Kidney epithelial cell (primary cell): Measurements from ENCODE around the gene MEOX1. TPM values are rescaled to one million over a fixed set of nuclear protein-coding genes. Genes with fewer than 3 reads are reported as not detected.

Experiments used
- DNase-seq: peaks from one replicate; pipeline ENCODE4 v3.0.0-alpha.2; 2010; ENCODE audit warnings: low read depth
- H3K27me3 ChIP-seq: 2 replicates; pipeline ENCODE4 v1.6.0; 2011; ENCODE audit warnings: low read length; ENCODE audit not compliant: control insufficient read depth, insufficient read depth
- H3K36me3 ChIP-seq: 2 replicates; pipeline ENCODE4 v1.5.1; 2011; ENCODE audit warnings: low read length; ENCODE audit not compliant: control insufficient read depth, insufficient read depth
- H3K4me3 ChIP-seq: 2 replicates; pipeline ENCODE4 v1.5.1; 2011; ENCODE audit warnings: low read depth, mild to moderate bottlenecking, control low read depth, low read length
- total RNA-seq: library from RNA; depleted of rRNA; stranded (reverse); fragments of >200 nt; gene quantifications from 2 replicates; pipeline ENCODE4 v1.2.3, GENCODE V29; 2015
- TF ChIP-seq, protein P1 (sequence below): IDR thresholded peaks from 2 replicates; pipeline ENCODE4 v1.5.1; 2011; ENCODE audit warnings: mild to moderate bottlenecking, moderate library complexity, low read length, control low read depth, inconsistent platforms; ENCODE audit not compliant: insufficient read depth, poor library complexity, severe bottlenecking

Gene MEOX1
- total RNA-seq, 1 donor from 2014 or later, result 2.6 TPM

DNA sequence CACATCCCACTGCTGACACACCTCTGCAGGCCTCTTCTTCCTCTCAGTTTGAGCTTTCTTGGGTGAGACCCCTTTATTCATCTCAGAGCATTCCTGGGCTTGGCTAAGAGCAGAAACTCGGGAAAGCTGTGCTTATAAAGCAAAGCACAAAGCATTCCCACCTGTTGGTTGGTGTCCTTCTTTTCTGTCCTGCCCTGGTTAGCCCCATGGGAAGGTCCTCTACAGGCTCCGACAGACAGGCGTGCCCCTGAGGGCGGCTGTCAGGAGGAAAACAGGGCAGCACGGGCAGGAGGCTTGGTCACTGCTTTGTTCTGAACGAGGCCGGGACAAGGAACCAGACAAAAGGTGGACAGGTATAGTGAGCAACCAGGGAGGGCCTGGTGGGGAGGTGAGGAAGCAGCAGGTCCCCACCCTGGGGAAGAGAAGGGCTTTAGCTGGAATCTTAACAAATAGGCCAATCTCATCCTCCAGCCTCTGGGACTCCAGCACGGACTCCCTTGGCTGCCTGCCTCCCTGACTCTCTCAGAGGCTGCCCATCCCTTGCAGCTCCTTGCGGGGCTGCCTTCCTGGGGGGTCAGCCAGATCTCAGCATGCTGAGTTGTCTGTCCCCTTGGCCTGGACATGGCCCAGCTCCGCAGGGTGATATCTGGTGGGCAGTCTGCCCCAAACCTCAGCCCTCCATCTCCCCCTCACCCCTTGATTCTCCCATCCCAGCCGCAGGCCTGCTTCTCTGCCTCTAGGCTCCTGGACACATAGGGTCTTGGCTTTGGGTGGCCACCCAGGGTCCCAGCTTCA is 1.7 kb downstream of the MEOX1 start:
- no peak for DNase-seq
- Histone ChIP-seq H3K36me3 (no peaks in the 10 kb centered on the region), H3K4me3 (no peak overlapping the region), H3K27me3 (peaks cover 15% of the 10 kb centered on the region)
- TF ChIP-seq, protein P1, sequence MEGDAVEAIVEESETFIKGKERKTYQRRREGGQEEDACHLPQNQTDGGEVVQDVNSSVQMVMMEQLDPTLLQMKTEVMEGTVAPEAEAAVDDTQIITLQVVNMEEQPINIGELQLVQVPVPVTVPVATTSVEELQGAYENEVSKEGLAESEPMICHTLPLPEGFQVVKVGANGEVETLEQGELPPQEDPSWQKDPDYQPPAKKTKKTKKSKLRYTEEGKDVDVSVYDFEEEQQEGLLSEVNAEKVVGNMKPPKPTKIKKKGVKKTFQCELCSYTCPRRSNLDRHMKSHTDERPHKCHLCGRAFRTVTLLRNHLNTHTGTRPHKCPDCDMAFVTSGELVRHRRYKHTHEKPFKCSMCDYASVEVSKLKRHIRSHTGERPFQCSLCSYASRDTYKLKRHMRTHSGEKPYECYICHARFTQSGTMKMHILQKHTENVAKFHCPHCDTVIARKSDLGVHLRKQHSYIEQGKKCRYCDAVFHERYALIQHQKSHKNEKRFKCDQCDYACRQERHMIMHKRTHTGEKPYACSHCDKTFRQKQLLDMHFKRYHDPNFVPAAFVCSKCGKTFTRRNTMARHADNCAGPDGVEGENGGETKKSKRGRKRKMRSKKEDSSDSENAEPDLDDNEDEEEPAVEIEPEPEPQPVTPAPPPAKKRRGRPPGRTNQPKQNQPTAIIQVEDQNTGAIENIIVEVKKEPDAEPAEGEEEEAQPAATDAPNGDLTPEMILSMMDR, result no peak

DNA sequence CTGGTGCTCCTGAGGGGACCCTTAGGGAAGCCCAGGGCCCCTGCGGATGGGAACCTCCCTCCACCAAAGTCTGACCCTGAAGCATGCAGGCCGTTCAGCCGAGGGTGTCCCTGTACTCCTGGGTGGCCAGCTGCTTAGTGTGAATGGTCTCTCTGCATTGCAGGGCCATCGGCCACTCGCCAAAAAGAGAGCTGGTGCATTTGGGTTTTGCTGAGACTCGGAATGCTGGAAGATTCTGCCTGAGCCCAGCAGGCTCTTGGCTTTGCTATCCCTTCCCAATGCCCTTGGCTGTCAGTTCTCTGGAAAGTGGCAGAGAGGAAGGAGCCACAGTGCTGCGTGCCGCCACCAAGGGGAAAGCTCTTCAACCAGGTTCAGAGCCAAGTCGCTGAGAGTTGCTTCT is 2.8 kb downstream of the MEOX1 start:
- TF ChIP-seq, protein P1, result no peak
- peaks cover 15% of the 10 kb centered on the region for H3K27me3 ChIP-seq
- no peak for DNase-seq
- H3K4me3 ChIP-seq, result no peak overlapping the region
- H3K36me3 ChIP-seq, result no peaks in the 10 kb centered on the region

DNA sequence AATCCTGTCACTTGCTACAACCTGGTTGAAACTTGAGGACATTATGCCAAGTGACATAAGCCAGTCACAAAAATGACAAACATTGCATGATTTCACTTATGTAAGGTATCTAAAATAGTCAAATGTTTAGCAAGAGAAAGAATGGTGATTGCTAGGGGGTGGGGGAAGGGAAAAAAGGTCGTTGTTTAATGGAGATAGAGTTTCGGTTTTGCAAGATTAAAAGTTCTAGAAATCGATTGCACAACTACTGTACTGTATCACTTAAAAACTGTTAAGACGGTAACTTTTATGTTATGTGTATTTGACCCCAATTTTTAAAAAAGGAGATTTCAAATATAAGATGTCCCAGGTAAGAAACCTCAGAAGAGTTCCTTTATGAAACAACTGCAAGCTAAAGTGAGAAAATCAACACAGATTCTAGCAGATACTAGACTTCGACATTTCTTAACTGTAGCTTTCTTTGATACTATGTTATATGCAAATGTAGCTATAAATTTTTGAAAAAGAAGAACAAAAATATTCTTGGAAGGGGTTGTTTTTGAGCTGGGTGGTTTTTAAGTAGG is 5.9 kb downstream of the MEOX1 start:
- TF ChIP-seq, protein P1, result no peak
- no peak overlapping the region for H3K4me3 ChIP-seq
- H3K36me3 ChIP-seq, result no peaks in the 10 kb centered on the region
- H3K27me3 ChIP-seq, result peaks cover 14% of the 10 kb centered on the region
- DNase-seq, result no peak

DNA sequence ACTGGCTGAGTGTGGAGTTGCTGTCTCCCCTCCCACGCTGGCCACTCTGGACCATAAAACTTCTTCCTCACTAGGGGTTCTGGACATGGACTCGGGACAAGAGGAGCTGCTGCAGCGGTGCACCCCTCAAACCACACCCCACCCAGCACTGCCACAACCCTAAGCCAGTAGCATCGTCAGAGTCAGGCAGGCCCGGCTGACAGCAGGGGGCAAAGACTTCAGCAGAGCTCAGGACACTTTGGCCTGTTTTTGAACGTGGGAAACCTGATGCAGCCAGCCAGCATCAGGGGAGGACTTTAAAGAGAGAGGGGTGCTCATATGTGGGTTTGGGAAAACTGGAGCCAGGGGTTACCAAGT is 9.6 kb downstream of the MEOX1 start:
- Histone ChIP-seq H3K36me3 (no peaks in the 10 kb centered on the region), H3K4me3 (no peak overlapping the region), H3K27me3 (no peaks in the 10 kb centered on the region)
- no peak for DNase-seq
- TF ChIP-seq, protein P1, result no peak

DNA sequence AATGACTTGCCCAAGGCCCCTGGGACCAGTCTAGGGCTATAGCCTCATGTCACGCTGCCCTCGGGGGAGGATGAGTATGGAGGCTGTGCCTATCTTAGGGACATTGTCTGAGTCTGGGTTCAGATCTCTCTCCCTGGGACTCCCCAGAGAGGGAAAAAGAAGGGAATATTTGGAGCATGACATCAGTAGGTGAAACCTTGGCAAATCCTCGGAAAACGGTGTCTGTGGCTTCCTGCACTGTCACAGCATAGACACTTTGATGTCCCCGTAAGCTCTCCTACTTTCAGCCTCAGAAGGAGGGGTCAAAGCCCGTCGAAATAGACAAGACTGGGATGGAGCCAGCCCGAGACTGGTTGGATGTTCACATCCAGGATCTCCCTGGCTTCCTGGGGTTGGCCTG is 11.3 kb downstream of the MEOX1 start:
- TF ChIP-seq, protein P1, result no peak
- DNase-seq, result no peak
- H3K4me3 ChIP-seq, result no peak overlapping the region
- H3K27me3 ChIP-seq, result peaks cover 5% of the 10 kb centered on the region
- H3K36me3 ChIP-seq, result no peaks in the 10 kb centered on the region
